GM12878 (cell line): ENCODE measurements around the gene NOC2L. TPM values are rescaled to one million over a fixed set of nuclear protein-coding genes. Genes with fewer than 3 reads are reported as not detected.

Experiments used
- ATAC-seq: fragments of 200-7000 bp; cut with Tn5 transposase; 3 replicates; pipeline ENCODE4 v1.9.1; 2020; ENCODE audit warnings: mild to moderate bottlenecking, moderate library complexity
- BruUV-seq: library from RNA; stranded (reverse); fragments of 400-500 nt; replicated peaks from 2 replicates; lab custom pipeline; 2021; lab: Mats Ljungman, UMichigan
- CTCF ChIA-PET: fragments of 300-600 bp; sonication (Branson Sonifier 250); formaldehyde crosslinking; extraction: SDS; loops from one replicate; lab custom pipeline; 2021; ENCODE audit warnings: inconsistent platforms; lab: Yijun Ruan, JAX
- POLR2A ChIA-PET: fragments of 350-600 bp; formaldehyde crosslinking; extraction: SDS; loops from one replicate; lab custom pipeline; 2021; ENCODE audit warnings: inconsistent platforms; lab: Charles Lee
- RAD21 ChIA-PET: fragments of 300-600 bp; sonication (Branson Sonifier 250); formaldehyde crosslinking; loops from one replicate; lab custom pipeline; 2023; ENCODE audit warnings: antibody characterized with exemption; ENCODE audit not compliant: unreplicated experiment; lab: Charles Lee
- SMC1A ChIA-PET: fragments of 300-600 bp; sonication (Branson Sonifier 250); formaldehyde crosslinking; loops from one replicate; lab custom pipeline; 2023; ENCODE audit not compliant: unreplicated experiment, uncharacterized antibody; lab: Charles Lee
- DNase-seq: peaks from one replicate; pipeline ENCODE4 v3.0.0-alpha.2; 2011; ENCODE audit warnings: low read depth, low spot score
- FAIRE-seq: peaks from 3 replicates; lab custom pipeline; 2011; peaks lifted over from hg19 to GRCh38; lab: Jason Lieb, UNC
- H2AFZ ChIP-seq: 2 replicates; pipeline ENCODE4 v1.6.0; 2011; ENCODE audit warnings: low read depth, low read length, control low read depth; ENCODE audit not compliant: control insufficient read depth
- H3K27ac ChIP-seq: 2 replicates; pipeline ENCODE4 v1.5.1; 2011; ENCODE audit warnings: control low read depth; ENCODE audit not compliant: control insufficient read depth, insufficient read depth
- H3K27me3 ChIP-seq, 2 experiments: replicated peaks in 1 of 2; 2 replicates each; pipeline versions ENCODE4 v1.6.0 to v1.6.1; 2011; ENCODE audit warnings: low read length in 1 of 2; ENCODE audit not compliant: control insufficient read depth in 2 of 2, insufficient read depth in 2 of 2
- H3K36me3 ChIP-seq, 2 experiments: 2 replicates each; pipeline ENCODE4 v1.5.1; 2011; ENCODE audit warnings: low read length in 1 of 2; ENCODE audit not compliant: control insufficient read depth in 2 of 2, insufficient read depth in 2 of 2
- H3K4me1 ChIP-seq: 2 replicates; pipeline ENCODE4 v1.6.1; 2011; ENCODE audit warnings: mild to moderate bottlenecking, low read length, moderate library complexity, mixed read lengths; ENCODE audit not compliant: control insufficient read depth, insufficient read depth
- H3K4me2 ChIP-seq: 2 replicates; pipeline ENCODE4 v1.6.0; 2011; ENCODE audit warnings: control low read depth; ENCODE audit not compliant: control insufficient read depth, insufficient read depth
- H3K4me3 ChIP-seq: fragments of 200-600 bp; sonication (generic); 2 replicates; pipeline ENCODE4 v1.5.1; 2016
- H3K79me2 ChIP-seq: 2 replicates; pipeline ENCODE4 v1.6.0; 2011; ENCODE audit warnings: low read length; ENCODE audit not compliant: control insufficient read depth, insufficient read depth
- H3K9ac ChIP-seq: 2 replicates; pipeline ENCODE4 v1.8.0; 2011; ENCODE audit warnings: low read length, control low read depth, mixed read lengths; ENCODE audit not compliant: control insufficient read depth, insufficient read depth
- H3K9me3 ChIP-seq: replicated peaks from 3 replicates; pipeline ENCODE4 v1.5.1; 2011; ENCODE audit warnings: mild to moderate bottlenecking, low read length; ENCODE audit not compliant: control insufficient read depth, insufficient read depth
- H4K20me1 ChIP-seq: 2 replicates; pipeline ENCODE4 v1.6.0; 2011; ENCODE audit not compliant: control insufficient read depth, insufficient read depth
- WGBS: methylation state at CpG from one replicate; pipeline ENCODE4 v1.1.6; 2016; ENCODE audit warnings: low lambda C conversion rate; ENCODE audit not compliant: insufficient replicate concordance, insufficient coverage; ENCODE audit errors: missing lambda C conversion rate; 5-methylcytosine and 5-hydroxymethylcytosine counted together
- in situ Hi-C: fragments of 300-500 bp; cut with MboI; formaldehyde crosslinking; loops from 9 replicates; pipeline ENCODE4 v1.14.3; 2018; ENCODE audit warnings: mixed read lengths
- intact Hi-C: fragments of 100-400 bp; cut with micrococcal nuclease; formaldehyde crosslinking; loops from one replicate; pipeline ENCODE4 v1.14.2; 2022; ENCODE audit not compliant: unreplicated experiment
- polyA plus RNA-seq, 11 experiments: library from polyadenylated mRNA; depleted of rRNA in 4 of 11; unstranded in 6 of 11; stranded (reverse) in 5 of 11; fragments of >200 nt; fragmentation: Nextera tagmentation in 4 of 11; fragmentation: Illumina TruSeq in 1 of 11; extraction: Ambion mirVana in 4 of 11; extraction: Trizol in 1 of 11; gene quantifications; 1 replicate in 1 of 11; 2 replicates in 10 of 11; pipeline versions ENCODE4 v1.2.1 to v1.2.3, GENCODE V29; 2011 to 2016; ENCODE audit warnings: inconsistent platforms in 2 of 11, missing spikeins in 2 of 11, low read depth in 1 of 11
- total RNA-seq, 4 experiments: library from RNA; depleted of rRNA in 3 of 4; stranded (reverse); fragments of >200 nt in 3 of 4; fragmentation: Illumina TruSeq in 1 of 4; extraction: Trizol in 1 of 4; gene quantifications; 2 replicates each; pipeline versions ENCODE4 v1.2.1 to v1.2.3, GENCODE V29; 2013 to 2021
- TF ChIP-seq, protein P1 (sequence below), 3 experiments: IDR thresholded peaks in 2 of 3; conservative IDR thresholded peaks in 1 of 3; 2 replicates each; pipeline ENCODE4 v1.5.1; 2011; ENCODE audit warnings: low read depth in 3 of 3, low read length in 3 of 3, mild to moderate bottlenecking in 3 of 3, control low read depth in 2 of 3, moderate library complexity in 2 of 3, inconsistent platforms in 1 of 3, mixed read lengths in 1 of 3; ENCODE audit not compliant: control insufficient read depth in 2 of 3, insufficient read depth in 1 of 3; ENCODE audit errors: extremely low read depth in 1 of 3
- TF ChIP-seq, protein P2 (sequence below): fragments of 450-650 bp; IDR thresholded peaks from 2 replicates; pipeline ENCODE4 v1.6.1; 2017; ENCODE audit warnings: mild to moderate bottlenecking, moderate library complexity

The NOC2L gene
- total and polyA plus RNA-seq, 10 of the 15 experiments (the other 5 are each of a cell fraction or from before 2014, with no cell fraction given) = 1.3 to 171 (median 64.3) TPM

GRCh38 chr1:928825-929661 is 30.0 kb downstream of the NOC2L start:
- ATAC-seq (no peak), FAIRE-seq (no peak), DNase-seq (no peak)
- in situ Hi-C loops (no loop called here), intact Hi-C loops (no loop called here)
- H3K9me3 ChIP-seq = no peaks in the 10 kb centered on the region
- no peak overlapping the region for H2AFZ ChIP-seq
- SMC1A ChIA-PET = no interaction called here
- no peak overlapping the region for H3K4me2 ChIP-seq
- CTCF ChIA-PET = no interaction called here
- H3K27ac ChIP-seq = no peak overlapping the region
- H3K4me3 ChIP-seq = no peak overlapping the region
- H4K20me1 ChIP-seq = no peaks in the 10 kb centered on the region
- H3K4me1 ChIP-seq = no peaks in the 10 kb centered on the region
- no peaks in the 10 kb centered on the region for H3K79me2 ChIP-seq
- RAD21 ChIA-PET = no interaction called here
- WGBS = 41% methylated on average over 39 of the region's 40 CpGs
- H3K9ac ChIP-seq = no peak overlapping the region
- no peaks in the 10 kb centered on the region for H3K36me3 ChIP-seq
- H3K27me3 ChIP-seq = peaks cover 8 to 9% of the 10 kb centered on the region in 2 experiments
- no TSS peak for BruUV-seq
- TF ChIP-seq, protein P1, sequence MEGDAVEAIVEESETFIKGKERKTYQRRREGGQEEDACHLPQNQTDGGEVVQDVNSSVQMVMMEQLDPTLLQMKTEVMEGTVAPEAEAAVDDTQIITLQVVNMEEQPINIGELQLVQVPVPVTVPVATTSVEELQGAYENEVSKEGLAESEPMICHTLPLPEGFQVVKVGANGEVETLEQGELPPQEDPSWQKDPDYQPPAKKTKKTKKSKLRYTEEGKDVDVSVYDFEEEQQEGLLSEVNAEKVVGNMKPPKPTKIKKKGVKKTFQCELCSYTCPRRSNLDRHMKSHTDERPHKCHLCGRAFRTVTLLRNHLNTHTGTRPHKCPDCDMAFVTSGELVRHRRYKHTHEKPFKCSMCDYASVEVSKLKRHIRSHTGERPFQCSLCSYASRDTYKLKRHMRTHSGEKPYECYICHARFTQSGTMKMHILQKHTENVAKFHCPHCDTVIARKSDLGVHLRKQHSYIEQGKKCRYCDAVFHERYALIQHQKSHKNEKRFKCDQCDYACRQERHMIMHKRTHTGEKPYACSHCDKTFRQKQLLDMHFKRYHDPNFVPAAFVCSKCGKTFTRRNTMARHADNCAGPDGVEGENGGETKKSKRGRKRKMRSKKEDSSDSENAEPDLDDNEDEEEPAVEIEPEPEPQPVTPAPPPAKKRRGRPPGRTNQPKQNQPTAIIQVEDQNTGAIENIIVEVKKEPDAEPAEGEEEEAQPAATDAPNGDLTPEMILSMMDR (IDR thresholded peaks at IDR 0.05 in 2 of 3, conservative IDR thresholded peaks at IDR 0.05 in 1 of 3; ENCODE audit: control insufficient read depth in 2 of 3, extremely low read depth in 1 of 3, insufficient read depth in 1 of 3, low read depth in 3 of 3, low read length in 3 of 3) = peak in 1 of 3 experiments; percentile 5; a peak in 1 of 6 replicates
- TF ChIP-seq, protein P2, sequence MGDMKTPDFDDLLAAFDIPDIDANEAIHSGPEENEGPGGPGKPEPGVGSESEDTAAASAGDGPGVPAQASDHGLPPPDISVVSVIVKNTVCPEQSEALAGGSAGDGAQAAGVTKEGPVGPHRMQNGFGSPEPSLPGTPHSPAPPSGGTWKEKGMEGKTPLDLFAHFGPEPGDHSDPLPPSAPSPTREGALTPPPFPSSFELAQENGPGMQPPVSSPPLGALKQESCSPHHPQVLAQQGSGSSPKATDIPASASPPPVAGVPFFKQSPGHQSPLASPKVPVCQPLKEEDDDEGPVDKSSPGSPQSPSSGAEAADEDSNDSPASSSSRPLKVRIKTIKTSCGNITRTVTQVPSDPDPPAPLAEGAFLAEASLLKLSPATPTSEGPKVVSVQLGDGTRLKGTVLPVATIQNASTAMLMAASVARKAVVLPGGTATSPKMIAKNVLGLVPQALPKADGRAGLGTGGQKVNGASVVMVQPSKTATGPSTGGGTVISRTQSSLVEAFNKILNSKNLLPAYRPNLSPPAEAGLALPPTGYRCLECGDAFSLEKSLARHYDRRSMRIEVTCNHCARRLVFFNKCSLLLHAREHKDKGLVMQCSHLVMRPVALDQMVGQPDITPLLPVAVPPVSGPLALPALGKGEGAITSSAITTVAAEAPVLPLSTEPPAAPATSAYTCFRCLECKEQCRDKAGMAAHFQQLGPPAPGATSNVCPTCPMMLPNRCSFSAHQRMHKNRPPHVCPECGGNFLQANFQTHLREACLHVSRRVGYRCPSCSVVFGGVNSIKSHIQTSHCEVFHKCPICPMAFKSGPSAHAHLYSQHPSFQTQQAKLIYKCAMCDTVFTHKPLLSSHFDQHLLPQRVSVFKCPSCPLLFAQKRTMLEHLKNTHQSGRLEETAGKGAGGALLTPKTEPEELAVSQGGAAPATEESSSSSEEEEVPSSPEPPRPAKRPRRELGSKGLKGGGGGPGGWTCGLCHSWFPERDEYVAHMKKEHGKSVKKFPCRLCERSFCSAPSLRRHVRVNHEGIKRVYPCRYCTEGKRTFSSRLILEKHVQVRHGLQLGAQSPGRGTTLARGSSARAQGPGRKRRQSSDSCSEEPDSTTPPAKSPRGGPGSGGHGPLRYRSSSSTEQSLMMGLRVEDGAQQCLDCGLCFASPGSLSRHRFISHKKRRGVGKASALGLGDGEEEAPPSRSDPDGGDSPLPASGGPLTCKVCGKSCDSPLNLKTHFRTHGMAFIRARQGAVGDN = no peak
- POLR2A ChIA-PET = no interaction called here
